Natural killer cell (primary cell): ENCODE measurements around the gene MINAR2. TPM values are rescaled to one million over a fixed set of nuclear protein-coding genes. Genes with fewer than 3 reads are reported as not detected.

Experiments
- ATAC-seq, 3 donors: fragments of 150-1000 bp in 2 of 3; fragments of 200-7000 bp in 1 of 3; cut with Tn5 transposase; 1 replicate in 1 of 3; 2 replicates in 2 of 3; pipeline ENCODE4 v1.10.0; 2021; ENCODE audit warnings: mild to moderate bottlenecking in 2 of 3, moderate library complexity in 2 of 3
- DNase-seq, 2 donors: peaks; one replicate each; pipeline versions ENCODE4 v3.0.0 to v3.0.0-alpha.2; 2013 to 2021; ENCODE audit warnings: mixed read lengths in 1 of 2
- H3K27ac ChIP-seq: one replicate; pipeline ENCODE4 v1.5.1; 2013; ENCODE audit warnings: mild to moderate bottlenecking, low read length
- H3K27me3 ChIP-seq: one replicate; pipeline ENCODE4 v1.6.1; 2013; ENCODE audit warnings: low read length; ENCODE audit not compliant: control insufficient read depth, insufficient read depth
- H3K36me3 ChIP-seq: one replicate; pipeline ENCODE4 v1.6.1; 2013; ENCODE audit warnings: low read length; ENCODE audit not compliant: control insufficient read depth, insufficient read depth
- H3K4me1 ChIP-seq: one replicate; pipeline ENCODE4 v1.6.1; 2013; ENCODE audit warnings: low read length; ENCODE audit not compliant: control insufficient read depth, insufficient read depth
- H3K4me3 ChIP-seq: one replicate; pipeline ENCODE4 v1.5.1; 2013; ENCODE audit warnings: low read length
- H3K9me3 ChIP-seq: one replicate; pipeline ENCODE4 v1.6.1; 2013; ENCODE audit warnings: low read length; ENCODE audit not compliant: control insufficient read depth, insufficient read depth
- H3K27ac Mint-ChIP-seq, 2 donors: one replicate each; pipeline ENCODE4 v1.8.0; 2022; ENCODE audit warnings: mild to moderate bottlenecking in 2 of 2, mixed read lengths in 2 of 2, moderate library complexity in 1 of 2
- H3K27me3 Mint-ChIP-seq, 2 donors: one replicate each; pipeline ENCODE4 v1.8.0; 2022; ENCODE audit warnings: low read depth in 2 of 2, mixed read lengths in 2 of 2
- H3K36me3 Mint-ChIP-seq: one replicate; pipeline ENCODE4 v1.8.0; 2022; ENCODE audit warnings: mixed read lengths
- H3K4me1 Mint-ChIP-seq, 2 donors: one replicate each; pipeline ENCODE4 v1.8.0; 2022; ENCODE audit warnings: mixed read lengths in 2 of 2
- H3K4me3 Mint-ChIP-seq: one replicate; pipeline ENCODE4 v1.8.0; 2022; ENCODE audit warnings: mild to moderate bottlenecking, moderate library complexity, mixed read lengths
- H3K9me3 Mint-ChIP-seq, 2 donors: one replicate each; pipeline ENCODE4 v1.8.0; 2022; ENCODE audit warnings: mixed read lengths in 2 of 2
- CTCF ChIP-seq: fragments of 200-600 bp; IDR thresholded peaks from one replicate; pipeline ENCODE4 v1.8.0; 2022; ENCODE audit warnings: antibody characterized with exemption
- WGBS: methylation state at CpG from one replicate; pipeline ENCODE4 v1.1.7; 2013; ENCODE audit warnings: missing lambda C conversion rate; ENCODE audit not compliant: insufficient coverage; 5-methylcytosine and 5-hydroxymethylcytosine counted together
- intact Hi-C: fragments of 100-400 bp; cut with micrococcal nuclease; formaldehyde crosslinking; loops from one replicate; pipeline ENCODE4 v1.14.2; 2022
- total RNA-seq, 4 donors: library from RNA; stranded (reverse); fragments of 120-200 nt in 1 of 4; gene quantifications; one replicate each; pipeline versions ENCODE4 v1.2.3 to v1.2.4, GENCODE V29; 2013 to 2022

The MINAR2 gene
- total RNA-seq, 3 donors from 2014 or later (not counting 1 experiment from before 2014, with no cell fraction given) = not detected

- H3K27ac ChIP-seq = no peak overlapping the region
- no peak for DNase-seq
- no peak for TF ChIP-seq CTCF
- H3K9me3 ChIP-seq = no peaks in the 10 kb centered on the region
- no peaks in the 10 kb centered on the region for H3K36me3 ChIP-seq
- intact Hi-C loops = no loop called here
- H3K36me3 Mint-ChIP-seq = no peaks in the 10 kb centered on the region
- H3K27ac Mint-ChIP-seq = no peak overlapping the region
- H3K27me3 ChIP-seq = no peaks in the 10 kb centered on the region
- no peak overlapping the region for H3K4me3 ChIP-seq
- no peak overlapping the region for H3K4me3 Mint-ChIP-seq
- peaks cover 15 to 19% of the 10 kb centered on the region in 2 donors for H3K9me3 Mint-ChIP-seq
- no peaks in the 10 kb centered on the region for H3K4me1 ChIP-seq
- no peak for ATAC-seq
- H3K27me3 Mint-ChIP-seq = no peaks in the 10 kb centered on the region
- no peaks in the 10 kb centered on the region for H3K4me1 Mint-ChIP-seq
Measured at GRCh38 chr5:129717751-129718310, 30.1 kb upstream of the MINAR2 start.

- Mint-ChIP-seq H3K4me1 (no peaks in the 10 kb centered on the region), H3K27me3 (no peaks in the 10 kb centered on the region), H3K27ac (no peak overlapping the region), H3K36me3 (no peaks in the 10 kb centered on the region), H3K9me3 (peaks cover 15 to 17% of the 10 kb centered on the region in 2 donors), H3K4me3 (no peak overlapping the region)
- no peak for TF ChIP-seq CTCF
- H3K4me3 ChIP-seq = no peak overlapping the region
- no peaks in the 10 kb centered on the region for H3K36me3 ChIP-seq
- H3K4me1 ChIP-seq = no peaks in the 10 kb centered on the region
- ATAC-seq (no peak), DNase-seq (no peak)
- WGBS = 100% methylated on average over 1 of the region's 1 CpG
- no peaks in the 10 kb centered on the region for H3K9me3 ChIP-seq
- intact Hi-C loops = no loop called here
- H3K27me3 ChIP-seq = no peaks in the 10 kb centered on the region
- no peak overlapping the region for H3K27ac ChIP-seq
Measured at GRCh38 chr5:129718471-129719090, 29.3 kb upstream of the MINAR2 start.

GRCh38 chr5:129724222-129724621 is 23.7 kb upstream of the MINAR2 start:
- H3K9me3 ChIP-seq = no peaks in the 10 kb centered on the region
- H3K36me3 ChIP-seq = no peaks in the 10 kb centered on the region
- no peak overlapping the region for H3K27ac ChIP-seq
- H3K4me1 ChIP-seq = no peaks in the 10 kb centered on the region
- peaks cover 8 to 11% of the 10 kb centered on the region in 2 donors for H3K9me3 Mint-ChIP-seq
- no peak for ATAC-seq
- H3K27me3 Mint-ChIP-seq = no peaks in the 10 kb centered on the region
- H3K36me3 Mint-ChIP-seq = no peaks in the 10 kb centered on the region
- no peak overlapping the region for H3K27ac Mint-ChIP-seq
- intact Hi-C loops = no loop called here
- DNase-seq = no peak
- no peak overlapping the region for H3K4me3 Mint-ChIP-seq
- 26% methylated on average over 2 of the region's 2 CpGs for WGBS
- no peaks in the 10 kb centered on the region for H3K4me1 Mint-ChIP-seq
- H3K4me3 ChIP-seq = no peak overlapping the region
- H3K27me3 ChIP-seq = no peaks in the 10 kb centered on the region
- TF ChIP-seq CTCF = no peak

- intact Hi-C loops = no loop called here
- Mint-ChIP-seq H3K36me3 (no peaks in the 10 kb centered on the region), H3K4me1 (no peaks in the 10 kb centered on the region), H3K27me3 (no peaks in the 10 kb centered on the region), H3K9me3 (peaks cover 8 to 11% of the 10 kb centered on the region in 2 donors), H3K4me3 (no peak overlapping the region), H3K27ac (no peak overlapping the region)
- 91% methylated on average over 4 of the region's 4 CpGs for WGBS
- Histone ChIP-seq H3K4me1 (no peaks in the 10 kb centered on the region), H3K36me3 (no peaks in the 10 kb centered on the region), H3K27me3 (no peaks in the 10 kb centered on the region), H3K4me3 (no peak overlapping the region), H3K27ac (no peak overlapping the region), H3K9me3 (no peaks in the 10 kb centered on the region)
- DNase-seq (no peak), ATAC-seq (no peak)
- no peak for TF ChIP-seq CTCF
Measured at GRCh38 chr5:129724647-129725046, 23.2 kb upstream of the MINAR2 start.
